DOHH2 (cell line): ENCODE measurements around the gene HIPK4.

Experiments
- EZH2phosphoT487 ChIP-seq: fragments of 200-600 bp; sonication (generic); IDR thresholded peaks from 2 replicates; pipeline ENCODE4 v1.6.1; 2017; ENCODE audit warnings: borderline replicate concordance, mild to moderate bottlenecking, antibody characterized with exemption, low read length, moderate library complexity, mixed read lengths
- TF ChIP-seq, protein P1 (sequence below): fragments of 200-600 bp; sonication (generic); IDR thresholded peaks from one replicate; pipeline ENCODE4 v1.5.1; 2014; ENCODE audit warnings: antibody characterized with exemption, mild to moderate bottlenecking, low read depth, low read length; ENCODE audit not compliant: poor library complexity, severe bottlenecking

DNA sequence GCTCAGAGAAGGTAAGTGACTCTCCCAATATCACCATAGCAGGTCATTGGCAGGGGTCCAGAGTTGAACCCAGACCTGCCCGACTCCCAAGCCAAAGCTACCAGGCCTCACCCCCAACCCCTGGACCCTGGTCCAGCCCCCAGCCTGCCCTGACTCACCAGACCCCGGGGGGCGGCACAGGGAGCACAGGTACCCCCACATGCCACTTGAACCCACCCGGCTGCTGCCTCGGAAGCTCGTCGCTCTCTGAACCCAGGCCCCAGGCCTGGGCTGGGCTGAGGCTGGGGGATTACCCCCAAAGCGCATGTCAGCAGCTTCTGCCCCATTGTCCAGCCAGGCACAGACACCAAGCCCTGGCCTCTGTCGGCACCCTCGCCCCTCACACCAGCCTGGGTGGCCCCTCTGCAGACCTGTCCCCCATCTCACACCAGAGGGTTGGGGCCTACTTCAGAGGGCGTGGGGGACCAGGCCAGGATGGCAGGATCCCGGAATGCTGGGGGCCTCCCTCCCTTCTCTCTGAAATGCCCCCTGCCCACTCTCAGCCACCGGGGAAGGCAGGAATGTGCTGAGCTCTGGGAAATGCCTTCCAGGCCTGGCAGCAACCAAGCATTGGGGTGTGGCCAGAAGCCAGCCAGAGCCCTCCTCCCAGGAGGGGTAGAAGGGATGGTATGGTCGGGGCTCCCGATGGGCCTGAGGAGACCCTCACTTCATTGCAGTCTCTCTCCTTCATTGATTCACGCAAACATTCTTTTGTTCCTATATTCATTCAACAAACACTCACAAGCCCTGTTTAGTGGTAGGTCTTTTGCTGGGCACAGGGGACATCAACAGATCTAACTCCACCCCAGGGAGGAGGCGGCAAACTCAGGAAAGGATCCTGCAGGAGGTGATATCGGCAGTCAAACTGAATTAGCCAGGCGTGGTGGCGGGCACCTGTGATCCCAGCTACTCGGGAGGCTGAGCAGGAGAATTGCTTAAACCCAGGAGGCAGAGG, 24.9 kb upstream of the HIPK4 start:
- TF ChIP-seq, protein P1, sequence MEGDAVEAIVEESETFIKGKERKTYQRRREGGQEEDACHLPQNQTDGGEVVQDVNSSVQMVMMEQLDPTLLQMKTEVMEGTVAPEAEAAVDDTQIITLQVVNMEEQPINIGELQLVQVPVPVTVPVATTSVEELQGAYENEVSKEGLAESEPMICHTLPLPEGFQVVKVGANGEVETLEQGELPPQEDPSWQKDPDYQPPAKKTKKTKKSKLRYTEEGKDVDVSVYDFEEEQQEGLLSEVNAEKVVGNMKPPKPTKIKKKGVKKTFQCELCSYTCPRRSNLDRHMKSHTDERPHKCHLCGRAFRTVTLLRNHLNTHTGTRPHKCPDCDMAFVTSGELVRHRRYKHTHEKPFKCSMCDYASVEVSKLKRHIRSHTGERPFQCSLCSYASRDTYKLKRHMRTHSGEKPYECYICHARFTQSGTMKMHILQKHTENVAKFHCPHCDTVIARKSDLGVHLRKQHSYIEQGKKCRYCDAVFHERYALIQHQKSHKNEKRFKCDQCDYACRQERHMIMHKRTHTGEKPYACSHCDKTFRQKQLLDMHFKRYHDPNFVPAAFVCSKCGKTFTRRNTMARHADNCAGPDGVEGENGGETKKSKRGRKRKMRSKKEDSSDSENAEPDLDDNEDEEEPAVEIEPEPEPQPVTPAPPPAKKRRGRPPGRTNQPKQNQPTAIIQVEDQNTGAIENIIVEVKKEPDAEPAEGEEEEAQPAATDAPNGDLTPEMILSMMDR, result no peak
- no peak for TF ChIP-seq EZH2phosphoT487
